GM18505 (cell line): Measurements from ENCODE around the gene ONECUT1.

ENCODE experiments used
- ATAC-seq: cut with Tn5 transposase; IDR thresholded peaks from one replicate; pipeline ENCODE4 v1.9.1; 2021; ENCODE audit not compliant: unreplicated experiment
- POLR2A ChIP-seq: IDR thresholded peaks from 4 replicates; pipeline ENCODE4 v1.6.1; 2011; ENCODE audit warnings: borderline replicate concordance; ENCODE audit not compliant: insufficient read depth, insufficient read length; ENCODE audit errors: extremely low read depth

The ONECUT1 gene

GRCh38 chr15:52745326-52746161, 44.6 kb downstream of the ONECUT1 start:
- no peak for ATAC-seq
- TF ChIP-seq POLR2A = no peak

GRCh38 chr15:52738311-52738710, 51.8 kb downstream of the ONECUT1 start:
- no peak for TF ChIP-seq POLR2A
- no peak for ATAC-seq

GRCh38 chr15:52737720-52738119, 52.4 kb downstream of the ONECUT1 start:
- no peak for ATAC-seq
- no peak for TF ChIP-seq POLR2A

GRCh38 chr15:52735231-52736089, 54.7 kb downstream of the ONECUT1 start:
- no peak for ATAC-seq
- no peak for TF ChIP-seq POLR2A

GRCh38 chr15:52734329-52734728, 55.8 kb downstream of the ONECUT1 start:
- ATAC-seq = no peak

GRCh38 chr15:52733696-52734255, 56.4 kb downstream of the ONECUT1 start:
- ATAC-seq = no peak
- no peak for TF ChIP-seq POLR2A

More at GRCh38 chr15:52734329-52734728, 55.8 kb downstream of the ONECUT1 start:
- TF ChIP-seq POLR2A = no peak

GRCh38 chr15:52733088-52733487, 57.0 kb downstream of the ONECUT1 start:
- TF ChIP-seq POLR2A = no peak
- ATAC-seq = no peak

GRCh38 chr15:52732551-52732950, 57.6 kb downstream of the ONECUT1 start:
- ATAC-seq = no peak
- no peak for TF ChIP-seq POLR2A

GRCh38 chr15:52731732-52732470, 58.2 kb downstream of the ONECUT1 start:
- no peak for ATAC-seq
- no peak for TF ChIP-seq POLR2A

GRCh38 chr15:52731004-52731403, 59.1 kb downstream of the ONECUT1 start:
- no peak for TF ChIP-seq POLR2A

GRCh38 chr15:52730594-52730993, 59.5 kb downstream of the ONECUT1 start:
- ATAC-seq = no peak
- TF ChIP-seq POLR2A = no peak

More at GRCh38 chr15:52731004-52731403, 59.1 kb downstream of the ONECUT1 start:
- no peak for ATAC-seq

GRCh38 chr15:52730173-52730572, 60.0 kb downstream of the ONECUT1 start:
- peak; percentile 83 for ATAC-seq

GRCh38 chr15:52728899-52729298, 61.2 kb downstream of the ONECUT1 start:
- no peak for ATAC-seq
- no peak for TF ChIP-seq POLR2A

More at GRCh38 chr15:52730173-52730572, 60.0 kb downstream of the ONECUT1 start:
- TF ChIP-seq POLR2A = no peak
